ENCODE results near the gene UNC79.
"Not testable (repeated sequence)": the region's sequence is repeated elsewhere in the genome, so short reads cannot be mapped to it uniquely, and the experiment has no call there.

UNC79 gene

GRCh38 chr14:93493622-93494021 is 62.9 kb downstream of the UNC79 start:
- not testable (repeated sequence) for H2BK5ac ChIP-seq (ENCODE audit: low read length); DNase-seq (ENCODE audit: low spot score); H3K4me1 ChIP-seq (ENCODE audit: control insufficient read depth in 2 of 2, insufficient read depth in 1 of 2, low read depth in 1 of 2, low read length in 2 of 2); H3K4ac ChIP-seq (ENCODE audit: low read length); H2BK120ac ChIP-seq (ENCODE audit: low read depth, low read length); H3K9ac ChIP-seq (ENCODE audit: low read depth, low read length, poor library complexity); H3K4me2 ChIP-seq (ENCODE audit: insufficient read depth, low read length, poor library complexity, severe bottlenecking); H4K8ac ChIP-seq (ENCODE audit: low read depth, low read length); H3K18ac ChIP-seq (ENCODE audit: low read length); H3K4me3 ChIP-seq (ENCODE audit: low read length in 2 of 2); H2AFZ ChIP-seq (ENCODE audit: low read length); H2BK15ac ChIP-seq (ENCODE audit: low read length); H4K91ac ChIP-seq (ENCODE audit: low read depth, low read length, poor library complexity); H3K36me3 ChIP-seq (replicated peaks in 1 of 2; ENCODE audit: control insufficient read depth in 2 of 2, insufficient read depth in 2 of 2, low read length in 2 of 2); H3K14ac ChIP-seq (ENCODE audit: low read length); H3K79me1 ChIP-seq (ENCODE audit: low read depth, low read length); H3K27me3 ChIP-seq (ENCODE audit: control insufficient read depth in 3 of 3, insufficient read depth in 3 of 3, low read depth in 1 of 3, low read length in 3 of 3); H2BK12ac ChIP-seq (ENCODE audit: low read length); H2AK5ac ChIP-seq (ENCODE audit: low read depth, low read length); H3K27ac ChIP-seq (replicated peaks; ENCODE audit: low read length); H3K23ac ChIP-seq (ENCODE audit: low read depth, low read length, poor library complexity); H3K9me3 ChIP-seq (replicated peaks in 1 of 2; ENCODE audit: control insufficient read depth in 2 of 2, insufficient read depth in 1 of 2, low read depth in 1 of 2, low read length in 2 of 2)
- WGBS, 2 donors (ENCODE audit: extremely low coverage in 2 of 2, insufficient read length in 2 of 2, insufficient replicate concordance in 1 of 2) = no CpG with 5 or more reads among the region's 2 CpGs

DNA sequence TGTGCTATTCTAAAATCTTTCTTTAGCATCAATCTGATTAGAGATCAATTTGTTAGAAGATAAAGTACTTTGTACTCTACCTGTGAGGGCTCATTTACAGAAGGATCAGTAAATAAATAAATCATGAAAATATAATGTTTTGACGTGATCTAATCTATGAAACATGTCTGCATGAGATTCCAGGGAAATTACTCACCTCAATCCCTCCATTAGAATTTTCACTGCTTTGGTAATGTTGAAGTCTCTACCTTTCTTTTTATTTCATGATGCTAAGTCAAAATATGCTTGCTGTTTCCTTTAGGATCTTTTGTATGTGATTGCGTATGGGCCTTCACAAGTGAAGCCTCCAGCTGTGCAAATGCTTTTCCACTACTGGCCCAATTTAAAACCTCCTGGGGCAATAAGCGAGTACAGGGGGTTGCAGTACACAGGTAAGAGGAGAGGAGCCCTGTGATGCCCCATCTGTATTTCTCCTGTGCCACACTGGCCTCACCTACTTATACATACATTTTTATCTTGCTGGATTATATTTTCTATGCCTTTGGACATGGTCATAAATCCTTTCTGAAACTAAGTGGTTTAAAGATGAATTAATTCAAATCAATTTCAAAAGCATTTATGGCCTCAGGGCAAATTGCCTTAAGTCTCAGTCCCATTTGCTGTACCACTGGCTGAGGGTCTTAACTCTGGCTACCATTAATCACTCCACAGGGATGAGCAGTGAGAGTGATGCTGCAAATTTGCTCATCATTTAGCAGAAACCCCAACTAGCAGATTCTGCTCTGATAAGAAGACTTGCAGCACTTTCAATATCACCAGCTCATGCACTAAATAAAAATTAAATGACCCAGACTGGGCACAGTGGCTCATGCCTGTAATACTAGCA is 66.4 kb downstream of the UNC79 start:
- DNase-seq (ENCODE audit: low spot score) = no peak
- no peak overlapping the region for H4K8ac ChIP-seq (ENCODE audit: low read depth, low read length)
- H3K23ac ChIP-seq (ENCODE audit: low read depth, low read length, poor library complexity) = no peak overlapping the region
- H3K4ac ChIP-seq (ENCODE audit: low read length) = no peak overlapping the region
- no peaks in the 10 kb centered on the region for H3K4me1 ChIP-seq (ENCODE audit: control insufficient read depth in 2 of 2, insufficient read depth in 1 of 2, low read depth in 1 of 2, low read length in 2 of 2)
- H4K91ac ChIP-seq (ENCODE audit: low read depth, low read length, poor library complexity) = no peak overlapping the region
- H3K27me3 ChIP-seq (ENCODE audit: control insufficient read depth in 3 of 3, insufficient read depth in 3 of 3, low read depth in 1 of 3, low read length in 3 of 3) = no peaks in the 10 kb centered on the region
- no peak overlapping the region for H3K14ac ChIP-seq (ENCODE audit: low read length)
- no peak overlapping the region for H2BK5ac ChIP-seq (ENCODE audit: low read length)
- no peaks in the 10 kb centered on the region for H3K9me3 ChIP-seq (replicated peaks in 1 of 2; ENCODE audit: control insufficient read depth in 2 of 2, insufficient read depth in 1 of 2, low read depth in 1 of 2, low read length in 2 of 2)
- H2BK12ac ChIP-seq (ENCODE audit: low read length) = no peak overlapping the region
- no peaks in the 10 kb centered on the region for H3K79me1 ChIP-seq (ENCODE audit: low read depth, low read length)
- H3K4me3 ChIP-seq (ENCODE audit: low read length in 2 of 2) = no peak overlapping the region
- no peak overlapping the region for H2BK15ac ChIP-seq (ENCODE audit: low read length)
- no peak overlapping the region for H2AK5ac ChIP-seq (ENCODE audit: low read depth, low read length)
- H3K4me2 ChIP-seq (ENCODE audit: insufficient read depth, low read length, poor library complexity, severe bottlenecking) = no peak overlapping the region
- no peak overlapping the region for H2BK120ac ChIP-seq (ENCODE audit: low read depth, low read length)
- no CpG with 5 or more reads among the region's 3 CpGs for WGBS, 2 donors (ENCODE audit: extremely low coverage in 2 of 2, insufficient read length in 2 of 2, insufficient replicate concordance in 1 of 2)
- H3K9ac ChIP-seq (ENCODE audit: low read depth, low read length, poor library complexity) = no peak overlapping the region
- H3K18ac ChIP-seq (ENCODE audit: low read length) = no peak overlapping the region
- peaks cover 0 to 2% of the 10 kb centered on the region in 2 donors for H3K36me3 ChIP-seq (replicated peaks in 1 of 2; ENCODE audit: control insufficient read depth in 2 of 2, insufficient read depth in 2 of 2, low read length in 2 of 2)
- H3K27ac ChIP-seq (replicated peaks; ENCODE audit: low read length) = no peak overlapping the region
- H2AFZ ChIP-seq (ENCODE audit: low read length) = no peak overlapping the region

DNA sequence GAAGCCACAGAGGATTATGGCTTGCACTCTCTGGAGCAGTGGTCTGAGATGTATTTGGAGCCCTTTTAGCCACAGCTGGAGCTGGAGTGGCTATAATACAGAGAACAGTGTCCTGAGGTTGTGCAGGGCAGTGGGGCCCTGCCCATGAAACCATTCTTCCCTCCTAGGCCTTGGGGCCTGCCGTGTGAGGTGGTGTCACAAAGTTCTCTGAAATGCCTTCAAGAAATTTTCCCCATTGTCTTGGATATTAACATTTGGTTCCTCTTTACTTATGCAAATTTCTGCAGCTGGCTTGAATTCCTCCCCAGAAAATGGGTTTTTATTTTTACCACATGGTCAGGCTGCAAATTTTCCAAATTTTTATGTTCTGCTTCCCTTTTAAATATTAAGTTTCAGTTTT is 79.3 kb downstream of the UNC79 start:
- no CpG with 5 or more reads among the region's 1 CpG for WGBS, 2 donors (ENCODE audit: extremely low coverage in 2 of 2, insufficient read length in 2 of 2, insufficient replicate concordance in 1 of 2)
- Histone ChIP-seq H4K91ac (ENCODE audit: low read depth, low read length, poor library complexity) (no peak overlapping the region), H3K4me3 (ENCODE audit: low read length in 2 of 2) (no peak overlapping the region), H3K9ac (ENCODE audit: low read depth, low read length, poor library complexity) (no peak overlapping the region), H3K23ac (ENCODE audit: low read depth, low read length, poor library complexity) (no peak overlapping the region), H2BK5ac (ENCODE audit: low read length) (no peak overlapping the region), H3K4ac (ENCODE audit: low read length) (no peak overlapping the region), H3K18ac (ENCODE audit: low read length) (no peak overlapping the region), H3K9me3 (replicated peaks in 1 of 2; ENCODE audit: control insufficient read depth in 2 of 2, insufficient read depth in 1 of 2, low read depth in 1 of 2, low read length in 2 of 2) (peaks cover 0 to 2% of the 10 kb centered on the region in 2 donors), H2BK120ac (ENCODE audit: low read depth, low read length) (no peak overlapping the region), H3K4me2 (ENCODE audit: insufficient read depth, low read length, poor library complexity, severe bottlenecking) (no peak overlapping the region), H2BK15ac (ENCODE audit: low read length) (no peak overlapping the region), H3K36me3 (replicated peaks in 1 of 2; ENCODE audit: control insufficient read depth in 2 of 2, insufficient read depth in 2 of 2, low read length in 2 of 2) (no peaks in the 10 kb centered on the region), H3K14ac (ENCODE audit: low read length) (no peak overlapping the region), H4K8ac (ENCODE audit: low read depth, low read length) (no peak overlapping the region), H3K79me1 (ENCODE audit: low read depth, low read length) (no peaks in the 10 kb centered on the region), H2AK5ac (ENCODE audit: low read depth, low read length) (no peak overlapping the region), H3K27ac (replicated peaks; ENCODE audit: low read length) (no peak overlapping the region), H2BK12ac (ENCODE audit: low read length) (no peak overlapping the region), H3K4me1 (ENCODE audit: control insufficient read depth in 2 of 2, insufficient read depth in 1 of 2, low read depth in 1 of 2, low read length in 2 of 2) (no peaks in the 10 kb centered on the region), H2AFZ (ENCODE audit: low read length) (no peak overlapping the region), H3K27me3 (ENCODE audit: control insufficient read depth in 3 of 3, insufficient read depth in 3 of 3, low read depth in 1 of 3, low read length in 3 of 3) (no peaks in the 10 kb centered on the region)
- no peak for DNase-seq (ENCODE audit: low spot score)

DNA sequence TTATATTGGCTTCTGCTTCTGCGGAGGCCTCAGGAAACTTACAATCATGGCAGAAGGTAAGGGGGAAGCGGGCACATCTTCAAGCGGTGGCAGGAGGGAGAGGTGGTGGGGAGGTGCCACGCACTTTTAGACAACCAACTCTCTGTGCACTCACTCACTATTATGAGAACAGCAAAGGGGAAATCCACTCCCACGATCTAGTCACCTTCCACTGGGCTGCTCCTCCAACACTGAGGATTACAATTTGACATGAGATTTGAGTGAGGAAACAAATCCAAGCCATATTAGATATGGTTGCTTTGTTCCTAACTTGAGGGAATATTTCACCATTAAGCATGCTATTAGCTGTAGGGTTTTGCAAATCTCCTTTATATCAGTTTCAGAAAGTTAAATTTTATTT is 80.3 kb downstream of the UNC79 start:
- Histone ChIP-seq H3K23ac (ENCODE audit: low read depth, low read length, poor library complexity) (no peak overlapping the region), H3K4me2 (ENCODE audit: insufficient read depth, low read length, poor library complexity, severe bottlenecking) (no peak overlapping the region), H3K9ac (ENCODE audit: low read depth, low read length, poor library complexity) (no peak overlapping the region), H3K36me3 (replicated peaks in 1 of 2; ENCODE audit: control insufficient read depth in 2 of 2, insufficient read depth in 2 of 2, low read length in 2 of 2) (no peaks in the 10 kb centered on the region), H2BK12ac (ENCODE audit: low read length) (no peak overlapping the region), H3K14ac (ENCODE audit: low read length) (no peak overlapping the region), H3K79me1 (ENCODE audit: low read depth, low read length) (no peaks in the 10 kb centered on the region), H3K9me3 (replicated peaks in 1 of 2; ENCODE audit: control insufficient read depth in 2 of 2, insufficient read depth in 1 of 2, low read depth in 1 of 2, low read length in 2 of 2) (peaks cover 0 to 2% of the 10 kb centered on the region in 2 donors), H3K27me3 (ENCODE audit: control insufficient read depth in 3 of 3, insufficient read depth in 3 of 3, low read depth in 1 of 3, low read length in 3 of 3) (no peaks in the 10 kb centered on the region), H4K8ac (ENCODE audit: low read depth, low read length) (no peak overlapping the region), H4K91ac (ENCODE audit: low read depth, low read length, poor library complexity) (no peak overlapping the region), H2AFZ (ENCODE audit: low read length) (no peak overlapping the region), H2BK120ac (ENCODE audit: low read depth, low read length) (no peak overlapping the region), H3K4me3 (ENCODE audit: low read length in 2 of 2) (no peak overlapping the region), H2BK5ac (ENCODE audit: low read length) (no peak overlapping the region), H3K27ac (replicated peaks; ENCODE audit: low read length) (no peak overlapping the region), H2BK15ac (ENCODE audit: low read length) (no peak overlapping the region), H2AK5ac (ENCODE audit: low read depth, low read length) (no peak overlapping the region), H3K4ac (ENCODE audit: low read length) (no peak overlapping the region), H3K18ac (ENCODE audit: low read length) (no peak overlapping the region), H3K4me1 (ENCODE audit: control insufficient read depth in 2 of 2, insufficient read depth in 1 of 2, low read depth in 1 of 2, low read length in 2 of 2) (no peaks in the 10 kb centered on the region)
- WGBS, 2 donors (ENCODE audit: extremely low coverage in 2 of 2, insufficient read length in 2 of 2, insufficient replicate concordance in 1 of 2) = no CpG with 5 or more reads among the region's 5 CpGs
- no peak for DNase-seq (ENCODE audit: low spot score)

All from neuronal stem cell (in vitro differentiated cells).